H1 (cell line): ENCODE results near the gene NUDT6. TPM values are rescaled to one million over a fixed set of nuclear protein-coding genes. Genes with fewer than 3 reads are reported as not detected.
A peak's percentile ranks its signal among the peaks of the same experiment; 100 is the strongest.

Source experiments
- CHD7 ChIP-seq: fragments of 300-600 bp; sonication (generic); IDR thresholded peaks from 2 replicates; pipeline ENCODE4 v1.7.1; 2012; ENCODE audit warnings: low read length, moderate library complexity, mild to moderate bottlenecking, inconsistent platforms; ENCODE audit not compliant: insufficient replicate concordance
- FOSL1 ChIP-seq: IDR thresholded peaks from 2 replicates; pipeline ENCODE4 v1.6.1; 2011; ENCODE audit warnings: mild to moderate bottlenecking, low read depth, low read length, moderate library complexity; ENCODE audit not compliant: insufficient read depth
- HDAC2 ChIP-seq, 2 experiments: fragments of 300-600 bp in 1 of 2; sonication (generic) in 1 of 2; IDR thresholded peaks; 2 replicates each; pipeline ENCODE4 v1.6.1; 2011 to 2012; ENCODE audit warnings: low read depth in 2 of 2, low read length in 2 of 2, mild to moderate bottlenecking in 2 of 2, moderate library complexity in 2 of 2, borderline replicate concordance in 1 of 2, inconsistent platforms in 1 of 2
- KDM1A ChIP-seq: fragments of 200-600, 300-600 bp; sonication (generic); IDR thresholded peaks from 2 replicates; pipeline ENCODE4 v1.7.1; 2016; ENCODE audit warnings: mild to moderate bottlenecking, low read length, borderline replicate concordance
- MAFK ChIP-seq: IDR thresholded peaks from 2 replicates; pipeline ENCODE4 v1.6.1; 2012; ENCODE audit warnings: low read depth, mild to moderate bottlenecking, improper control_type of control experiment, low read length
- PHF8 ChIP-seq: fragments of 200-600 bp; sonication (generic); conservative IDR thresholded peaks from 2 replicates; pipeline ENCODE4 v1.7.1; 2012; ENCODE audit warnings: low read depth, mild to moderate bottlenecking, inconsistent platforms, low read length, moderate library complexity
- SAP30 ChIP-seq: fragments of 300-600 bp; sonication (generic); IDR thresholded peaks from 2 replicates; pipeline ENCODE4 v1.7.1; 2012; ENCODE audit warnings: low read length, moderate library complexity, mild to moderate bottlenecking, inconsistent platforms; ENCODE audit not compliant: insufficient read depth, insufficient replicate concordance
- TEAD4 ChIP-seq: IDR thresholded peaks from 2 replicates; pipeline ENCODE4 v1.6.1; 2012; ENCODE audit warnings: low read depth, low read length, inconsistent platforms, mixed read lengths
- polyA plus RNA-seq, 7 experiments: library from polyadenylated mRNA; depleted of rRNA in 3 of 7; stranded (reverse) in 5 of 7; unstranded in 2 of 7; fragments of >200 nt in 5 of 7; fragments of 200-250 nt in 2 of 7; gene quantifications; 1 replicate in 5 of 7; 2 replicates in 1 of 7; 4 replicates in 1 of 7; pipeline versions ENCODE4 v1.2.1 to v1.2.3, GENCODE V29; 2011 to 2013; ENCODE audit warnings: missing spikeins in 2 of 7, mixed read lengths in 2 of 7
- total RNA-seq: library from RNA; stranded (reverse); fragmentation: NEBNext Ultra II Directional; extraction: Animal tissue kit (Norgen Biotek cat#: 25700); gene quantifications from 2 replicates; pipeline ENCODE4 v1.2.1, GENCODE V29; 2021
- TF ChIP-seq, protein P1 (sequence below): IDR thresholded peaks from 2 replicates; pipeline ENCODE4 v1.6.1; 2012; ENCODE audit warnings: inconsistent platforms

Gene NUDT6
- total and polyA plus RNA-seq, 2 of the 8 experiments (the other 6 are each of a cell fraction or from before 2014, with no cell fraction given) = 5.0 to 12.4 TPM

DNA sequence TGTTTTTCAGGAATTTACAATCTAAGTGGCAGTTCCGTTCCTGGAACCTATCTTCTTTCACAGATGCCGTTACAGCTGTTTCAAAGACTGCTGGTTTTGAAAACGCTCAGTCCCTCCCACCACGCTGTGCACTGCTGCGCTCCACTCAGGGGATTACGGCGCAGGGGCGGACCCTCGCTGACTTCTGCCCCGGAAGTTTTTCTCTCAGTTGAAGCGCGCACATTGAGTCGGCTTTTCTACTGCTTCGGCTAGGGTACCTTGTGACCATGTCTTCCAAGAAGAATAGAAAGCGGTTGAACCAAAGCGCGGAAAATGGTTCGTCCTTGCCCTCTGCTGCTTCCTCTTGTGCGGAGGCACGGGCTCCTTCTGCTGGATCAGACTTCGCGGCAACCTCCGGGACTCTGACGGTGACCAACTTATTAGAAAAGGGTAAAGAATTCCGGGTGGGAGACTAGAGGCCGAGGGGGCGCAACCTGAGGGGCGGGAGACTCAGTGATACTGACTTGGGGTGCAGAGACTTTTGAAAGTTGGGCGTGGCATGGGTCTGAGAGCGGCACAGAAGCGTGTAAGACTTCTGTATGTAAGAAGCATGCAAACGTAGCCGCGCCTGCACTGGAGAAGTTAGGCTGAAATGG lies 597 bp upstream of the NUDT6 start (continued):
- TF ChIP-seq CHD7 = peak; percentile 100
- no peak for TF ChIP-seq SAP30
- TF ChIP-seq HDAC2 (IDR thresholded peaks at IDR 0.05; ENCODE audit: borderline replicate concordance in 1 of 2, low read depth in 2 of 2, low read length in 2 of 2) = peak; percentile 27 to 71; a peak in 2 of 4 replicates
- TF ChIP-seq, protein P1, sequence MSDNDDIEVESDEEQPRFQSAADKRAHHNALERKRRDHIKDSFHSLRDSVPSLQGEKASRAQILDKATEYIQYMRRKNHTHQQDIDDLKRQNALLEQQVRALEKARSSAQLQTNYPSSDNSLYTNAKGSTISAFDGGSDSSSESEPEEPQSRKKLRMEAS = peak; percentile 84
- TF ChIP-seq TEAD4 = no peak; the same call in 1 of the 2 replicates
- peak; percentile 72 for TF ChIP-seq PHF8
- TF ChIP-seq MAFK = peak; percentile 86
- no peak; the same call in 1 of the 2 replicates for TF ChIP-seq KDM1A
- TF ChIP-seq FOSL1 = no peak
